Right lobe of liver (tissue), 6 donors: Measurements from ENCODE around the gene PDIK1L. TPM values are rescaled to one million over a fixed set of nuclear protein-coding genes. Genes with fewer than 3 reads are reported as not detected.
A peak's percentile ranks its signal among the peaks of the same experiment; 100 is the strongest.

Experiments
- ATAC-seq, 4 donors: fragments of 200-7000 bp; cut with Tn5 transposase; one replicate each; pipeline ENCODE4 v1.9.1; 2020; ENCODE audit warnings: mild to moderate bottlenecking in 4 of 4, moderate library complexity in 4 of 4
- DNase-seq, 3 donors: peaks; one replicate each; pipeline ENCODE4 v3.0.0-alpha.2; 2020
- H3K27ac ChIP-seq, 3 donors: fragments of 200-600 bp; one replicate each; pipeline ENCODE4 v1.8.0; 2022
- H3K27me3 ChIP-seq, 2 donors: fragments of 200-600 bp; one replicate each; pipeline ENCODE4 v1.8.0; 2022
- H3K36me3 ChIP-seq, 4 donors: fragments of 200-600 bp; sonication (generic) in 1 of 4; one replicate each; pipeline versions ENCODE4 v1.5.1 to v1.8.0; 2017 to 2022; ENCODE audit warnings: control low read depth in 1 of 4
- H3K4me1 ChIP-seq, 4 donors: fragments of 200-600 bp; sonication (generic) in 1 of 4; one replicate each; pipeline versions ENCODE4 v1.5.1 to v1.8.0; 2017 to 2022; ENCODE audit warnings: control low read depth in 1 of 4
- H3K4me3 ChIP-seq, 3 donors: fragments of 200-600 bp; one replicate each; pipeline ENCODE4 v1.8.0; 2022
- H3K9me3 ChIP-seq, 4 donors: fragments of 200-600 bp; sonication (generic) in 1 of 4; one replicate each; pipeline versions ENCODE4 v1.5.1 to v1.8.0; 2017 to 2022; ENCODE audit warnings: control low read depth in 1 of 4
- POLR2A ChIP-seq: fragments of 450-650 bp; IDR thresholded peaks from one replicate; pipeline ENCODE4 v1.6.1; 2017; ENCODE audit warnings: antibody characterized with exemption, mild to moderate bottlenecking
- WGBS: methylation state at CpG from one replicate; pipeline ENCODE4 v1.1.6; 2018; ENCODE audit warnings: low coverage, low lambda C conversion rate; ENCODE audit not compliant: insufficient coverage; ENCODE audit errors: missing lambda C conversion rate; 5-methylcytosine and 5-hydroxymethylcytosine counted together
- intact Hi-C, 2 donors: fragments of 100-400 bp; cut with DNase I; formaldehyde crosslinking; loops; one replicate each; pipeline versions ENCODE4 v1.11.2 to v1.14.1; 2022
- total RNA-seq, 6 experiments: library from RNA; depleted of rRNA in 2 of 6; stranded (reverse); fragments of >200 nt in 2 of 6; fragmentation: NEBNext Ultra II Directional in 3 of 6; extraction: Animal tissue kit (Norgen Biotek cat#: 25700) in 3 of 6; gene quantifications; one replicate each; pipeline versions ENCODE4 v1.1.0 to v1.2.4, GENCODE V29; 2016 to 2023
- TF ChIP-seq, protein P1 (sequence below), 4 donors: fragments of 200-600 bp in 3 of 4; fragments of 450-650 bp in 1 of 4; IDR thresholded peaks; one replicate each; pipeline versions ENCODE4 v1.5.1 to v1.8.0; 2016 to 2022; ENCODE audit warnings: antibody characterized with exemption in 4 of 4, mild to moderate bottlenecking in 2 of 4
- donor health status: DM: no; HTN: yes; CAD: no.
- donor health status: DM: no; HTN: no; CAD: no.
- donor health status: DM: no; HTN: no; CAD: no.
- donor health status: DM: no; HTN: yes; CAD: no.
- donor health status: DM: no; HTN: yes; CAD: no.

The PDIK1L gene
- total RNA-seq, 6 experiments from 2014 or later = 3.8 to 7.5 (median 5.1) TPM

DNA sequence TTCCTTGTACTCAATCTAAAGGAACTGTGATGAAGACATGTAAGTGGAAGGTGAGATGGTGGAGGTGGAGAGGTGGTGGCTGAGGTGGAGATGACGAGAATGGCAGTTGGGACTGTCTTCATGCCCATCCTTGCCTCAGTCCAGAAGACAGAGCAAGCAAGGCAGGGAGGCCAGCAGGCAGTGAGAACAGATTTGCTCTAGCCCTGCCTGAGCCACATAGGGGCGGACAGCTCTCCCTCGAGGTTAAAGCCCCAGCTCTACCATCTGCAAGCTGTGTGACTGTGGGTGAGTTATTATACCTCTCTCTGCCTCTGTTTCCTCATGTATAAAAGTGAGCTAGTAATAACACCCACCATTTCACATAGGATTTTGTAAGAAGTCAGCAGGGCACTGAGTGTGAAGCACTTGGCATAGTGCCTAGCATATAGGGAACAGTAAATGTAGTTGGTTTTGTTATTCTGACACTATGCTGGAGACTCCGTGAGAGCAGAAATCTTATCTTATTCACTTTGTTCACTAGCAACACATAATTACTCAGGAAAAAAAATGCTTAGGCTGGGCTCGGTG, 42.4 kb downstream of the PDIK1L start:
- intact Hi-C loops = loop anchor here in 1 of 2 donors (10.0 kb wide), 1 partner anchor 119 kb away; no protein-coding TSS in a partner anchor
- no peak for DNase-seq
- Histone ChIP-seq H3K9me3 (no peaks in the 10 kb centered on the region), H3K4me1 (no peaks in the 10 kb centered on the region), H3K27me3 (no peaks in the 10 kb centered on the region), H3K4me3 (no peak overlapping the region), H3K36me3 (no peaks in the 10 kb centered on the region), H3K27ac (no peak overlapping the region)
- no peak for ATAC-seq
- TF ChIP-seq, protein P1, sequence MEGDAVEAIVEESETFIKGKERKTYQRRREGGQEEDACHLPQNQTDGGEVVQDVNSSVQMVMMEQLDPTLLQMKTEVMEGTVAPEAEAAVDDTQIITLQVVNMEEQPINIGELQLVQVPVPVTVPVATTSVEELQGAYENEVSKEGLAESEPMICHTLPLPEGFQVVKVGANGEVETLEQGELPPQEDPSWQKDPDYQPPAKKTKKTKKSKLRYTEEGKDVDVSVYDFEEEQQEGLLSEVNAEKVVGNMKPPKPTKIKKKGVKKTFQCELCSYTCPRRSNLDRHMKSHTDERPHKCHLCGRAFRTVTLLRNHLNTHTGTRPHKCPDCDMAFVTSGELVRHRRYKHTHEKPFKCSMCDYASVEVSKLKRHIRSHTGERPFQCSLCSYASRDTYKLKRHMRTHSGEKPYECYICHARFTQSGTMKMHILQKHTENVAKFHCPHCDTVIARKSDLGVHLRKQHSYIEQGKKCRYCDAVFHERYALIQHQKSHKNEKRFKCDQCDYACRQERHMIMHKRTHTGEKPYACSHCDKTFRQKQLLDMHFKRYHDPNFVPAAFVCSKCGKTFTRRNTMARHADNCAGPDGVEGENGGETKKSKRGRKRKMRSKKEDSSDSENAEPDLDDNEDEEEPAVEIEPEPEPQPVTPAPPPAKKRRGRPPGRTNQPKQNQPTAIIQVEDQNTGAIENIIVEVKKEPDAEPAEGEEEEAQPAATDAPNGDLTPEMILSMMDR (IDR thresholded peaks at IDR 0.05) = no peak
- TF ChIP-seq POLR2A = no peak
- 66% methylated on average over 3 of the region's 5 CpGs for WGBS

DNA sequence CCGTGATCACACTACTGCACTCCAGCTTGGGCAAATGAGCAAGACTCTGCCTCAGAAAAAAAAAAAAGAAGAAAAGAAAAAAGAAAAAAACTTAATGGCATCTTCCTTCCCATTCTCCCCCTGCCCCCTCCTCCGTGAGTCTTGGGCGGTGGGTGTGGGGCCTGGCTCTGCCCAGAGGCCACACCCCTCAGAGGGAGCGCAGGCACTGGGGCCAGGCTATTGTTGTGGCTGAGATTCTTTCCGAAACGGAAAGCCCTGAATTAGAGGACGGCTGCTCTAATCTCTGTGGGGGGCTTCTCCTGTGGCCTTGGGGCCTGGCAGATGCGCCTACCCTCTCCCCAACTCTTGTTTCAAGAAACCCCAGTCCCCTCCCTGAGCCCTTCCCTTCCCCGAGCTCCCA, 43.1 kb downstream of the PDIK1L start:
- DNase-seq (no peak), ATAC-seq (peak in 1 of 4 donors; percentile 34)
- H3K4me3 ChIP-seq = no peak overlapping the region
- H3K27ac ChIP-seq = no peak overlapping the region
- no peaks in the 10 kb centered on the region for H3K27me3 ChIP-seq
- intact Hi-C loops = loop anchor here in 1 of 2 donors (10.0 kb wide), 1 partner anchor 120 kb away; no protein-coding TSS in a partner anchor
- WGBS = 52% methylated on average over 3 of the region's 9 CpGs
- no peaks in the 10 kb centered on the region for H3K9me3 ChIP-seq
- H3K36me3 ChIP-seq = no peaks in the 10 kb centered on the region
- TF ChIP-seq, protein P1 (IDR thresholded peaks at IDR 0.05) = no peak
- no peak for TF ChIP-seq POLR2A
- no peaks in the 10 kb centered on the region for H3K4me1 ChIP-seq

DNA sequence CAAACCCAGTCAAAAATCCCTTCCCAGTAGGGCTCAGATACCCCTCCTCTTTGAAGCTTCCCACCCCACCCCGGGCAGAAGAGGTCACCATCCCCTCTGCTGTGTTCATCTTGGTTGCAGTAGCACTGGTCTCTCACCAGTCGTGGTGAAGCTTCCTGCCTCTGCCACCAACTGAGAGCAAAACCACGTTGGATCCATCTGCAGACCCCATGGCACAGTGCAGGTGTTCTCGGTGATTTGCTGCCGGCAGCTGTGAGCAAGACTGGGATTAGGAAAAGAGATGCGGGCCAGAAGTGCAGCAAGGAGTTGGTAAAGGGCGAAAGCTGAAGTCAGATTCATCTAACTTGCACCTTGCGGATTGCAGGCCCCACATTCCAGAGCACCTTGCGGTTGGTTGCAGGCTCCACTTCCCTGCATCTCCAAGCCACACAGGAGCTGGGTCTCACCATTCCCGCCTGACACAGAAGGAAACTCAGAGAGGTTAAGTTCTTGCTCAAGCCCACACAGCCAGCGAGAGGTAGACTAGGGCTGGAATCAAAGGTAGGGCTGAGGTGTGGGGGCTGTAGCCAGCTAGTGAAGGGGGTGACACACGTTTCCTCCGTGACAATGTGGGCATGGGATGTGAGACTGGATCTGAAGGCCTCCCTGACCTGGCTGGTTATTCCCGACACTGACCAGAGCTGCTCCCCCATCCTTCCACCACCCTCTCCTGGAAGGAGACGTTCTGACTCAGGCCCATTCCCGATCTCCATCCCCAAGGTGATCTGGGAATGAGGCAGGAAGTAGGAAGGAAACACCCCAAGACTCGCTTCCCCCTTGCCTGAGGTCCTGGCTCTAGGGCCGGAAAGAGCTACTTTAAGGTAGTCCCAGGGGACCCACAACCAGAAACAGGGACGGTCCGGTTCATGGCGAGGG, 44.0 kb downstream of the PDIK1L start:
- ATAC-seq (peak in 2 of 4 donors; percentile 8 to 28), DNase-seq (peak in 1 of 3 donors; percentile 31)
- H3K4me3 ChIP-seq = no peak overlapping the region
- TF ChIP-seq POLR2A = no peak
- TF ChIP-seq, protein P1 (IDR thresholded peaks at IDR 0.05) = no peak
- H3K27me3 ChIP-seq = no peaks in the 10 kb centered on the region
- WGBS = 28% methylated on average over 11 of the region's 21 CpGs
- no peak overlapping the region for H3K27ac ChIP-seq
- no peaks in the 10 kb centered on the region for H3K36me3 ChIP-seq
- H3K4me1 ChIP-seq = no peaks in the 10 kb centered on the region
- no peaks in the 10 kb centered on the region for H3K9me3 ChIP-seq
- intact Hi-C loops = loop anchor here in 1 of 2 donors (10.0 kb wide), 1 partner anchor 121 kb away; no protein-coding TSS in a partner anchor

DNA sequence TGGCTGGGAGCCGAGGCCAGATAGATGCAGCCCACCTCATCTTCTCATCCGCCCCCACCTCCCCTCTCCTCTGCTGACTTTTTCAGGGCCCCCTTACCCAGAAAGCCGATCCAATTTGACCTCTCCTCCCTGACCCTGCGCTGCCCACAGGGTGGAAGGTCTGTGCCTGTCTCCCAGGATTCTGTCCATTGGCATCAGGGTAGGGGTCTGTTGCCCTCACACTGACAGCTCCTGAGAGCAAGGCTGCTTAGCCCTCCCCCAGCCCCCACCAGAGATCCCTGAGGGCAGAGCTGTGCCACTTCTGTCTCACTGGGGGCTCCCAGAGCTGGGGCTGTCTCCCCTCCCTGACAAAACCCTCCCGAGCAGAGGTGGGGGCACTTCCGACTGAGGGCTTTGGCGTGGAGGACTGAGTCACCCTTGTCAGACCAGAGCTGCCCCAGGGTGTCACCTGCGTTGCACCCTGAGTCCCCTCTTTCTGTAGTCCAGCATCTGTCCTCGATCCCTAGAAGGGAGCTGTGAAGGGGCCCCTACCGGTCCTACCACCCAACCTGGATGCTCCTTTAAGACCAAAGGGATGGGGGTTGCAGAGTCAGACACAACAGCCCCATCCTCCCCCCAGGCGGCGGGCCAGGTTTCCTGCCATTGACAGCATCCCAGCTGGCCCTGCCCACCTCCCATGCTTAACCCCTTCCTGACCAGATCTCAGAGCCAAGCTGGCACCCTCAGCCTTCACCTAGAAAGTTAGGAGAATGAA, 44.8 kb downstream of the PDIK1L start:
- Histone ChIP-seq H3K4me3 (no peak overlapping the region), H3K27me3 (no peaks in the 10 kb centered on the region), H3K27ac (no peak overlapping the region), H3K36me3 (no peaks in the 10 kb centered on the region), H3K4me1 (peaks cover 0 to 4% (median 0%) of the 10 kb centered on the region in 4 donors), H3K9me3 (no peaks in the 10 kb centered on the region)
- ATAC-seq (peak; percentile 14 to 30 (median 20)), DNase-seq (peak in 1 of 3 donors; percentile 55)
- TF ChIP-seq, protein P1 (IDR thresholded peaks at IDR 0.05) = no peak
- no peak for TF ChIP-seq POLR2A
- 27% methylated on average over 6 of the region's 12 CpGs for whole genome bisulfite sequencing
- intact Hi-C loops = loop anchor here in 1 of 2 donors (10.0 kb wide), 1 partner anchor 122 kb away; no protein-coding TSS in a partner anchor
